Activated T-helper 2 cell treated with anti-CD3 and anti-CD28 coated beads, Interferon-gamma antibody, Interleukin-2, Interleukin-4, amounts not matched to agents 10 μg/mL and 5 μg/mL and 100 μg/mL, durations not matched to agents 14 hours and 24 hours and 36 hours (primary cell): Measurements from ENCODE around the gene ALDOC. TPM values are rescaled to one million over a fixed set of nuclear protein-coding genes. Genes with fewer than 3 reads are reported as not detected.

Experiments
- DNase-seq: peaks from one replicate; pipeline ENCODE4 v3.0.0; 2021; ENCODE audit warnings: low spot score
- H3K27ac Mint-ChIP-seq: one replicate; pipeline ENCODE4 v1.8.0; 2021; ENCODE audit warnings: mixed read lengths
- H3K27me3 Mint-ChIP-seq: one replicate; pipeline ENCODE4 v1.8.0; 2021; ENCODE audit warnings: low read depth, mixed read lengths
- H3K36me3 Mint-ChIP-seq: one replicate; pipeline ENCODE4 v1.8.0; 2021; ENCODE audit warnings: low read depth, mixed read lengths
- H3K4me1 Mint-ChIP-seq: one replicate; pipeline ENCODE4 v1.8.0; 2021; ENCODE audit warnings: low read depth, mixed read lengths
- H3K4me3 Mint-ChIP-seq: one replicate; pipeline ENCODE4 v1.8.0; 2021; ENCODE audit warnings: low read depth, mild to moderate bottlenecking, moderate library complexity, mixed read lengths
- H3K9me3 Mint-ChIP-seq: one replicate; pipeline ENCODE4 v1.8.0; 2021; ENCODE audit warnings: mixed read lengths
- intact Hi-C: fragments of 100-400 bp; cut with micrococcal nuclease; formaldehyde crosslinking; loops from one replicate; pipeline ENCODE4 v1.15.1; 2023
- total RNA-seq: library from RNA; stranded (reverse); gene quantifications from 2 replicates; pipeline ENCODE4 v1.2.3, GENCODE V29; 2022

Gene ALDOC
- total RNA-seq, 1 donor from 2014 or later: 95.0 TPM

DNA sequence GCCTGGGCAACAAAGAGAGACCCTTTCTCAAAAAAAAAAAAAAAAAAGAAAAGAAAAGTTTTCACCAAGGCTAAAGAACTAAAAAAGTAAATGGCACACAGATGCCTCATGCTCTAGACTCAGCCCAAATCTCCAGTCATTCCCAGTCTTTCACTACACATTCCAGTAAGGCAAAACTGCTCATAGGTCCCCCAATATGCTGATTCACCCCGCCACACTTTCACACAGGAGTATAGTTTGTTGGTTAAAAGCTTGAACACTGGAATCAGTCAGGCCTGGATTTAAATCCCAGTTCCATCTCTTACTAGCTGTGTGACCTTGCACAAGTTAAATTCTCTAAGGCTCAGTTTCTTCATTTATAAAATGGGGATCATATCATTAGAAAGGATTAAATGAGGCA is 7.2 kb downstream of the ALDOC start:
- H3K36me3 Mint-ChIP-seq: peaks cover 54% of the 10 kb centered on the region
- peak overlapping the region; percentile 97 for H3K4me3 Mint-ChIP-seq
- intact Hi-C loops: no loop called here
- no peaks in the 10 kb centered on the region for H3K27me3 Mint-ChIP-seq
- H3K4me1 Mint-ChIP-seq: peaks cover 50% of the 10 kb centered on the region
- no peaks in the 10 kb centered on the region for H3K9me3 Mint-ChIP-seq
- DNase-seq: no peak
- no peak overlapping the region for H3K27ac Mint-ChIP-seq

DNA sequence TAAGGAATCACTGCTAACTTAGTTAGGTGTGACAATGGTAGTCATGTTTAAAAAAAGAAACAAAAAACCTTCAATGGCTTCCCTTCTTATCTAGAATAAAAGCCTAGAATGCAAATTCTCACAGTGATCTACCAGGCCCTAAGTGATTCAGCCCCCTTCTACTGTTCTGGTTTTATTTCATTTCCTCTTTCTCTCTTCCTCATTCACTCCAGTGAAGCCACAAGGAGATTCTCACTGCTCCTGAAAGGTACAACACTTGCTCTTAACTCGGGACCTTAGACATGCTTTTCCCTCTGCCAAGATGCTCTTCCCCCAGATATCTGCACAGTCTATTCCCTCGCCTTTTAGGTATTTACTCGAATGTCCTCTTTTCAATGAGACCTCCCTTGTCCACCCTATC is 9.1 kb downstream of the ALDOC start:
- peaks cover 40% of the 10 kb centered on the region for H3K4me1 Mint-ChIP-seq
- no peaks in the 10 kb centered on the region for H3K9me3 Mint-ChIP-seq
- H3K36me3 Mint-ChIP-seq: peaks cover 48% of the 10 kb centered on the region
- H3K4me3 Mint-ChIP-seq: no peak overlapping the region
- no peak for DNase-seq
- intact Hi-C loops: no loop called here
- H3K27ac Mint-ChIP-seq: peak overlapping the region; percentile 40
- H3K27me3 Mint-ChIP-seq: no peaks in the 10 kb centered on the region

DNA sequence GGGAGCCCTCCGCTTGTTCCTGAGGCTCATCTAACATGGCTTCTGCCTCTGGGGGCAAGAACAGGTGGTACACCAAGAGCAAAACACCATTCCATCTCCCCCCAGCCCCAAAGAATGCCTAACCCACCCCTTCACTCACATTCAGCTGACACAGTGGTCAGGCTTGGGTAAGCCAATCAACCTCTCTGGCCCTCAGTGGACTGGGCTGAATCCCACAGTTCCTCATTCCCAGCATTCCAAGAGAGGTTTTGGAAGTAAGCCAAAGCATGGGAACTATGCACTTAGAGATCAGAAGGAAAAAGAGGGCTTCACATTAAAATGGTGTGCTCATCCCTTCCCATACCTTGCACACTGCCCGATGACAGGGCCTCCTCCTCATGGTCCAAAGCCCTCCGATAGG is 13.2 kb downstream of the ALDOC start:
- H3K9me3 Mint-ChIP-seq: no peaks in the 10 kb centered on the region
- H3K36me3 Mint-ChIP-seq: peaks cover 55% of the 10 kb centered on the region
- H3K4me3 Mint-ChIP-seq: no peak overlapping the region
- H3K4me1 Mint-ChIP-seq: peaks cover 19% of the 10 kb centered on the region
- intact Hi-C loops: no loop called here
- no peak overlapping the region for H3K27ac Mint-ChIP-seq
- DNase-seq: no peak
- no peaks in the 10 kb centered on the region for H3K27me3 Mint-ChIP-seq

DNA sequence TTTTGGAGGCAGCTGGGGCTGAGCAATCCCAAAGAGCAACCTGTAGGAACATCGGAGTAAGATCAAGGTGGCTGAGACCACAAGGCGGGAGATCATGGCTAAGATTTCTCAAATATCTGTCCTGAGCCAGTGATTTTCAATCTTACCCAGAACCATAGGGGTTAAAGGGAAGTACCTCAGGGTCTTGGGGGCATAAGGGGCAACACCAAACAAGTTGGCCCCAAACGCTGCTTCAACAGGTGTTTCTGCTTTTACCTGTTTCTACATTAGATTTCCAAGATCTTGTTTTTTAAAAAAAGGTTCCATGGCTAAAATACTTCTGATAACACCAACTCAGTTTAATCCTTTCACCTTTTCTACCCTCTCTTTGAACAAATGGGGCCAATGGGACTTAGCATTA is 21.7 kb downstream of the ALDOC start:
- peaks cover 61% of the 10 kb centered on the region for H3K36me3 Mint-ChIP-seq
- H3K4me3 Mint-ChIP-seq: no peak overlapping the region

DNA sequence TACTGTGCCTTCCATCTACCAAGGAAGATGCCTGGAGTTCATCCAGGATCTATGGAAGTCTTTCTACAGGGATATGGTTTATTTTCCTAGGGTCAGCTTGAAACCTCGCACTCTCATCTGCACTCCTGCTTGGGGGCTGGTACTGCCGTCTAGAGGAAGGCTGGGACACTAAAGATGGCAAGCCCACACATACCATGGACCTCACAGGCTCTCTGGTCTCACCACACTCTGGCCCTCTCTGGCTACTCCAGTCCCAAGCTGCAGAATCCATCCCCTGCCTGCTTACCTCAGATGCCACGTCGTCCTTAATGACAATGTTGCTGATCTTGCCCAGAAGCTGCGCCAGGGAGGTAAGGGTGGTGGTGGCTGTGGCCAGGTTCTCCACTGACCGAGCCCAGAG is 22.1 kb downstream of the ALDOC start:
- Mint-ChIP-seq H3K27ac (no peak overlapping the region), H3K36me3 (peaks cover 56% of the 10 kb centered on the region), H3K4me3 (no peak overlapping the region), H3K27me3 (no peaks in the 10 kb centered on the region), H3K4me1 (peaks cover 41% of the 10 kb centered on the region), H3K9me3 (no peaks in the 10 kb centered on the region)
- intact Hi-C loops: no loop called here
- no peak for DNase-seq

More for the DNA sequence above, 21.7 kb downstream of the ALDOC start:
- intact Hi-C loops: no loop called here
- no peaks in the 10 kb centered on the region for H3K9me3 Mint-ChIP-seq
- H3K27ac Mint-ChIP-seq: no peak overlapping the region
- H3K27me3 Mint-ChIP-seq: no peaks in the 10 kb centered on the region
- peaks cover 37% of the 10 kb centered on the region for H3K4me1 Mint-ChIP-seq
- DNase-seq: no peak

DNA sequence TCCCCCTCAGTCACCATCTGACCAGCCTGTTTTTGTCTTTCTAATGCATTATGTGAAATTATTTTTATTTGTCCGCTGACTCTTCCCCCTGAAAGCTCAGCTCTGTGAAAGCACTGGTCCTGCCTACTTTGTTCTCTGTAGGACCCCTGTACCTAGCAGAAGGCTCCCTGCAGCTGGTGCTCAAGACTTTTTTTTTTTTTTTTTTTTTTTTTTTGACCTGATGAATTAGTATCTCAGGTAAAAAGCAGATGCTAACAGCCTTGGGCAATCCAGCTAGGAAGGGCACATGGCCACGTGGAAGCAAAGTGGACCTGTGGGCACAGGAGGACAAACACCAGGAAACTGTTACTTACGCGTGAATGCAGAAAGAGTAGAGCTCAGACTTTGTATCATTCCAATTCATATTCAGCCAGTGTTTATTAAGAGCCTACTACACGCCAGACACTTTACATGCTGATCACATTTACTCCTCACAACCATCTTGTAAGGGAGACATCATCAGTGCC is 23.6 kb downstream of the ALDOC start:
- DNase-seq: no peak
- Mint-ChIP-seq H3K4me1 (peaks cover 51% of the 10 kb centered on the region), H3K9me3 (no peaks in the 10 kb centered on the region), H3K4me3 (peak overlapping the region; percentile 87), H3K27ac (no peak overlapping the region), H3K27me3 (no peaks in the 10 kb centered on the region), H3K36me3 (peaks cover 50% of the 10 kb centered on the region)
- intact Hi-C loops: loop anchor here (2.0 kb wide), 2 partner anchors 18 to 46 kb away; partner anchors contain the start of genes PIGS and SPAG5

DNA sequence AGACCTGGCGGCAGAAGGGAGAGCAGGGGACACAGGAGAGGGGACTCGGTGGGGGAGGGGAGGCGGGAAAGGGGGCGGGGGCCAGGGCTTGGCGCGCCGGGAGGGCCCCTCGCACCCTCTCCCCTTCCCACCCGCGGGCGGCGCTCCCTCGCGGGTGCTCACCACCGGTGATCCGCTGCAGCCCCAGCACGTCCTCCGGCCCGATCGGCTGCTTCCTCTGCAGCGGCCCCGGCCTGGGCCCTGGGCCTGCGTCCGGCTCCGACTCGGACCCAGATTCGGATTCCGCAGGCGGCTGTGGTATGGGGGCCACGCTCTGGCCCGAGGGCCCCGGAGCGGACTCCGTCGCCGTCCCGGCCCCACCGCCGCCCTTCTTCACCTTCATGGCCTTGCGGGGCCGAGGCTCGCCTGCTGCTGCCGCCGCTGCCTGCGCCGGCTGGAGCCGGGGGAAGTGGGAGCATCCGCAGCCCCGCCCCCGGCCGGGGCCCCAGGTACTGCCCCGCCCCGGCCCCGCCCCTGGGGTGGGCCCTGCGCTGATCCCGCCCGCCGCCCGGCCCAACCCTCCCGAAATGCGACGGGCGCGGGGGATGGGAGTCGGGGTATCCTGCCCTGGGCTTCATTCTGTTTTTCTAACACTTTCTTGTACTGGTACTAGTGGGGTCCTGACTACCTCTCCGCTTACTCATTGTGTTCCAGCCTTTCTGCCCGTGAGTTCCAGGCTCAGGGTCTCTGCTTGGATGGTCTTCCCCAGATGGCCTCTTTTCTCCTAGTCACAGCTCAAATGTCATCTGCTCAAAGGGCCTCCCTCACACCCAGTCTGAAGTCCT is 24.3 kb downstream of the ALDOC start, which contains the start of gene UNC119:
TSS of gene UNC119 (minus strand) at position 449 of the 824 bp plus-strand sequence. CDS start at position 382, 67 bp downstream.
- Mint-ChIP-seq H3K4me1 (peaks cover 47% of the 10 kb centered on the region), H3K36me3 (peaks cover 46% of the 10 kb centered on the region), H3K4me3 (peak within 1 kb of the TSS; percentile 97), H3K27me3 (no peaks in the 10 kb centered on the region), H3K9me3 (no peaks in the 10 kb centered on the region), H3K27ac (peak within 1 kb of the TSS; percentile 76)
- peak; percentile 70 for DNase-seq
- intact Hi-C loops: loop anchor here (2.0 kb wide), 2 partner anchors 18 to 46 kb away; partner anchors contain the start of genes PIGS and SPAG5

DNA sequence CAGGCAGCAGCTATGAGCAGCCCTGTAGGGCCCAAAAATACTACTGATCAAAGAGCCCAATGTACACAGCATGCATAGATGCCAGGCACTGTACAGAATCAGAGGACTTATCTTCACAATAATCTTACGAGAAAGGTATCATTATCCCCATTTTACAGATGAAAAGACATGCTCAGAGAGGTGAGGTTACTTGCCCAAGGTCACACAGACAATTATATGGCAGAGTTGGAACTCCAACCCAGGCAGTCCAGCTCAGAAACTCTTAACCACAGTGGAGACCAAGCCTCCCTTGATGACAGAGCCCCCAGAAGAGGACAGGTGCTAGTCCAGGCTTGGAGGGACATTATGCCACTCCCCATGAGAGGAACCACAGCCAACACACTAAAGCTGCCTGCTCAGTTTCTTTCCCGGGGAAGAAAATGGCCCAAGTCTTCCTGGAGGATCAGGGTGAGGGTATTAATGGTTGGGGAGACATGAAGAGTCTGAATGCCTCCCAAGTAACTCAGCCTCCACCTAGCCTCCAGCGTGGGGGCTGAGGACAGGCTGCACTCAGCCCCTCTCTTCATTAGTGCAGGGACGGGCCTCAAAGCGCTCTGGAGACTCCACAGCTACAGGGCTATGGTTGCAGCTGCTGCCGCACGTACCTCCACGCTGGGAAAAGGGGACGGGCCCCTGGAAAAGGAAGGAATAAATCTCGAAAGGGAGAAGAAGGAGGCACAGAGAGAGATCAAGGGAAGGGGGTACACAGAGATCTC is 25.1 kb downstream of the ALDOC start:
- peak overlapping the region; percentile 97 for H3K4me3 Mint-ChIP-seq
- intact Hi-C loops: loop anchor here (2.0 kb wide), 2 partner anchors 19 to 47 kb away; partner anchors contain the start of genes PIGS and SPAG5
- H3K27ac Mint-ChIP-seq: peak overlapping the region; percentile 76
- no peaks in the 10 kb centered on the region for H3K9me3 Mint-ChIP-seq
- no peaks in the 10 kb centered on the region for H3K27me3 Mint-ChIP-seq
- no peak for DNase-seq
- H3K36me3 Mint-ChIP-seq: peaks cover 39% of the 10 kb centered on the region
- H3K4me1 Mint-ChIP-seq: peaks cover 43% of the 10 kb centered on the region

DNA sequence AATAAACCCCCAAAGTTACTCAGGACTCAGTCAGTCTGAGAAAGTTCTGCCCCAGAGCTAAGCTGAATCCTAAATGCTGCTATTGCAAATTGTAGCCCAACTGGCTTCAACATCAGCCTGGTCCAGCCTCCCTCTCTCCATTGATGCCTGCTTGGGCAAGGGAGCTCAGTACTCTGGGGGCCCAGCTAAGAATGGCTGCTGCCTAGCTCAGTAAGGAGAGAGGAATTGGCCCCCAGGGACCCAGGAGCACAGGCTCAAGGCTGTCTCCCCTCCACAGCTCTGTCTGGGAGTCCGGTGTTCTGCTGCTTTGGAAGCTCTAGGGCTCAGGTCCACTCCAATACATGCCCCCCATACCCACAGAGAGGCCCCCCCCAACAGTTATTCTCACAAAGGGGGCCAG is 25.8 kb downstream of the ALDOC start:
- Mint-ChIP-seq H3K4me3 (peak overlapping the region; percentile 97), H3K27me3 (no peaks in the 10 kb centered on the region), H3K36me3 (peaks cover 31% of the 10 kb centered on the region), H3K9me3 (no peaks in the 10 kb centered on the region), H3K27ac (peak overlapping the region; percentile 53), H3K4me1 (peaks cover 43% of the 10 kb centered on the region)
- no peak for DNase-seq
- intact Hi-C loops: no loop called here

DNA sequence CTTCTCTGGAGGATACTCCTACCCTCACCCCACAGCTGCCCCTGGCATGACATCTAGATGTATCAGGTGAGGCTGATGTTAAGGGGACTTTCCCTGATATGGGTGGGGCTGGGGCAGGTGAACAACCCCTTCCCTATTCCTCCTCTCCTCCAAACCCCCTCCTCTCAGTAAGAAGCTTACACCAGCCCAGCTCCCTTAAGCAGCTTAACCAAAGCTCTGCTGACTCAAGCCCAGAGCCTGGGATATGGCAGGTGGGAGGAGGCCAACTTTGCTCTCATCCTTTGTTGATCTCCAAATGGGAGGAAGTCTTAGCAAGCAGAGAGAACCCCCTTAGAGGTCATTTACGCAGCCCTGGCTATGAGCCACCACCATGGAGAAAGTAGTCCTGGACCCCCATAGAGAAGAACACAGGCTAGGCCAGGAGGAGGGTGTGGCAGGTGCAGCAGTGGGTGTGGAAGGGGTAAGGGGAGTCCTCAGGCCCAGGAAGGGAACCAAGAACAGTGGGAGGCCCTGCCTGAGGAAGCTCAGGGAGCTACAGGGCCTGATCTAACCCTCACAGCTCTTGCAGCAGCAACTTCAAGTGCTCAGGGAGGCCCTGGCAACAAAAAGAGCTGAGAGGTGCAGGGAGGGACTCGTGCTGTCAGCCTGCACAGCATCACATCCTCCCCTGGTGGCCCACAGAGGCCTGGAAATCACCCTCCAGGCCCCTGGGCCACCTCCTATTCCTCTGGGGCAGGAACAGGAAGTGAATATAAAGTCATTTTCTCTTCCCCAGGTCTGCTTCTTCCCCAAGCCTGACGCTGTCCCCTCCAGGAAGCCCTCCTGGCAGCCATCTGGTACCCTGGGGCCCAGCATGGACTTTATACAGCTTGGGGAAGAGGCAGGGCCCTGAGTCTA is 27.2 kb downstream of the ALDOC start:
- H3K9me3 Mint-ChIP-seq: no peaks in the 10 kb centered on the region
- peak overlapping the region; percentile 46 for H3K4me3 Mint-ChIP-seq
- H3K27ac Mint-ChIP-seq: peak overlapping the region; percentile 80
- no peaks in the 10 kb centered on the region for H3K27me3 Mint-ChIP-seq
- peak; percentile 71 for DNase-seq
- peaks cover 43% of the 10 kb centered on the region for H3K4me1 Mint-ChIP-seq
- H3K36me3 Mint-ChIP-seq: peaks cover 21% of the 10 kb centered on the region
- intact Hi-C loops: loop anchor here (10.0 kb wide), 1 partner anchor 135 kb away; no protein-coding TSS in a partner anchor

DNA sequence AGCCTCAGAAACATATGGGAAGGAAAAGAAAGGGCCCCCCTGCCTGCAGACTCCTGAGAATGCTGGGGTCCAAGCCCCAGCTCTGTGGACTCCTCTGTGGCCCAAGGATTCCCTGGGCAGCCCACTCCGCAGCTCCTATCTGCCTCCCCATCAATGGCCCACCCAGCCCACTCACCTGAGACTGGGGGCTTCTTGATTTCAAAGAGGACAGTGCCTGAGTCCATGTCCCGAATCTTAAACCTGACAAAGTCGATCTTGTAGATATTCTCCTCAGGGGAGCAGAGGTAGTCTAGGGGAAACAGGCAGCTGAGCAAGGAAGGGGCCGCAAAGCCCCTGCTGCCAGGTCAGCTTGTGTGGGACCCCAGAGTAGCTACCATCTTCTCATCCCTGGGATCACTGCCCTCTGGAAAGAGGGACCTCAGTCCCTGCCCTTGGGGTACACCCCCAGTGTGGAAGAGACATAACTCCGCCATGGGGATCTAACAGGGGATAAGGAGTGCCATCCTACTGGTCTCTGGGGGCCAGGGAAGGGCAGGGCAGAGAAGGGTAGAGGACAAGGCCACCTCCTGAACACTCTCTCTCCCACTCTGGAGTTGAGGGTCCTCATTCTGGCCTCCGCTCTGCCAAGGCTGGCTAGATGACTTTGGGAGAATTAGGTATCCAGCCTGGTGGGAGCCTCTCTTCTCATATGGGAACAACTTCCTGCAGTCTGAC is 28.1 kb downstream of the ALDOC start:
- Mint-ChIP-seq H3K9me3 (no peaks in the 10 kb centered on the region), H3K36me3 (peaks cover 12% of the 10 kb centered on the region), H3K4me1 (peaks cover 43% of the 10 kb centered on the region), H3K27ac (peak overlapping the region; percentile 80), H3K4me3 (peak overlapping the region; percentile 27), H3K27me3 (no peaks in the 10 kb centered on the region)
- DNase-seq: no peak
- intact Hi-C loops: loop anchor here (10.0 kb wide), 1 partner anchor 134 kb away; no protein-coding TSS in a partner anchor
